LNCaP clone FGC (cell line): ENCODE measurements around the gene NCS1.

ENCODE experiments used
- DNase-seq: peaks from one replicate; pipeline ENCODE4 v3.0.0-alpha.2; 2011; ENCODE audit warnings: low read depth
- H3K4me3 ChIP-seq: 2 replicates; pipeline ENCODE4 v1.5.1; 2011; ENCODE audit warnings: mild to moderate bottlenecking, low read depth, low read length, control low read depth
- TF ChIP-seq, protein P1 (sequence below): IDR thresholded peaks from 2 replicates; pipeline ENCODE4 v1.5.1; 2012; ENCODE audit warnings: mild to moderate bottlenecking; ENCODE audit not compliant: control insufficient read depth, insufficient read depth; ENCODE audit errors: extremely low read depth

Gene NCS1

DNA sequence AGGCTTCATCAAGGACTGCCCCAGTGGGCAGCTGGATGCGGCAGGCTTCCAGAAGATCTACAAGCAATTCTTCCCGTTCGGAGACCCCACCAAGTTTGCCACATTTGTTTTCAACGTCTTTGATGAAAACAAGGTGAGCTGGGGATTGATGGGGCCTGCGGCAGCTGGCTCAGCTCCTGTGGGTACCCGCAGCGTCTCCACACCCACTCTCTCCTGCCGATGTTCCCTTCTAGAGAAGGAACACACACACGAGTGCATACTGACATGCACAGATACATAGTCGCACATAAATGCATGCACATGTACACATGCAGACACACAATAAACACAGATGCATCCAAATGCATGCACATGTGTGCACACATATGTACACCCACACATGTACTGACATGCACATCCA lies 45.6 kb downstream of the NCS1 start:
- DNase-seq = no peak
- no peak overlapping the region for H3K4me3 ChIP-seq
- TF ChIP-seq, protein P1, sequence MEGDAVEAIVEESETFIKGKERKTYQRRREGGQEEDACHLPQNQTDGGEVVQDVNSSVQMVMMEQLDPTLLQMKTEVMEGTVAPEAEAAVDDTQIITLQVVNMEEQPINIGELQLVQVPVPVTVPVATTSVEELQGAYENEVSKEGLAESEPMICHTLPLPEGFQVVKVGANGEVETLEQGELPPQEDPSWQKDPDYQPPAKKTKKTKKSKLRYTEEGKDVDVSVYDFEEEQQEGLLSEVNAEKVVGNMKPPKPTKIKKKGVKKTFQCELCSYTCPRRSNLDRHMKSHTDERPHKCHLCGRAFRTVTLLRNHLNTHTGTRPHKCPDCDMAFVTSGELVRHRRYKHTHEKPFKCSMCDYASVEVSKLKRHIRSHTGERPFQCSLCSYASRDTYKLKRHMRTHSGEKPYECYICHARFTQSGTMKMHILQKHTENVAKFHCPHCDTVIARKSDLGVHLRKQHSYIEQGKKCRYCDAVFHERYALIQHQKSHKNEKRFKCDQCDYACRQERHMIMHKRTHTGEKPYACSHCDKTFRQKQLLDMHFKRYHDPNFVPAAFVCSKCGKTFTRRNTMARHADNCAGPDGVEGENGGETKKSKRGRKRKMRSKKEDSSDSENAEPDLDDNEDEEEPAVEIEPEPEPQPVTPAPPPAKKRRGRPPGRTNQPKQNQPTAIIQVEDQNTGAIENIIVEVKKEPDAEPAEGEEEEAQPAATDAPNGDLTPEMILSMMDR = no peak

GRCh38 chr9:130219661-130220096 lies 47.5 kb downstream of the NCS1 start:
- no peak for DNase-seq
- H3K4me3 ChIP-seq = no peak overlapping the region
- TF ChIP-seq, protein P1 = no peak

DNA sequence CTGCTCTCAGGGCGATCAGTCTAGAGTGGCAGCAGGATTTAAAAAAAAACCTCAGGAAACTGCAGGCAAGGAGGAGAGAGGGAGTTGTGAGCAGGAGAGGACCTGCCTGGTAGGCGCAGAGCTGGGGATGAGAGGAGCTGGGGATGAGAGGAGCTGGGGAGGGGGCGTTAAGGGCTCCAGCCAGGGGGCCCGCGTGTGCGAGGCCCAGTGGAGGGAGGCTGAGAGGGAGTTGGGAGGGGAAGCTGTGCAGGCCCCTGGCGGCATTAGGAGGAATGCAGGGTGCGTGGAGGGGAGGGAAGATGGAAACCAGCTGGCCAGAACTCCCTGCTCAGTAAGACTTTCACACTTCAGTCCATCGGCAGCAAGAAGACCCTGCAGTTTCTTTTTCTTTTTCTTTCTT lies 48.1 kb downstream of the NCS1 start:
- no peak for DNase-seq
- no peak overlapping the region for H3K4me3 ChIP-seq
- TF ChIP-seq, protein P1 = no peak

- DNase-seq = no peak
- TF ChIP-seq, protein P1 = no peak
- H3K4me3 ChIP-seq = no peak overlapping the region
Observed at GRCh38 chr9:130222833-130223232, 50.6 kb downstream of the NCS1 start.

GRCh38 chr9:130225071-130225470 lies 52.9 kb downstream of the NCS1 start:
- TF ChIP-seq, protein P1 = no peak
- H3K4me3 ChIP-seq = no peak overlapping the region

DNA sequence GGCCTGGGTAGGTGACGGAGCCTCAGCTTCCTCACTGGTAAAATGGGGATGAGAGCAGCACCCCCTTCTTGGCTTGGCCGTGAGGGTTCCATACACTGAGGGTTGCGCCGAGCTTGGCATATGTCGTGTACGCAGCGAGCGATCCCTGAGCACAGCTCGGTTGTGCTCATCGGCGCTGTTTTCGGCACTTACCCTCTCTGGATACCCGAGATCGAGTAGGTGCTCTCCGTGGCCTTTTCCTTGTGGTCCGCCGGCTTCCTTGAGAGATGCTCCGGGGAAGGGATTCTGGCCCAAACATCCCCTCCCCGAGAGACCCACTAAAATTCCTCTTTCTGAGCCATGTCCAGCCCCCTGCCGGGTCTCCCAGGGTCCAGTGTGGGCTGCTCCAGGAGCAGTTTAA lies 53.4 kb downstream of the NCS1 start:
- TF ChIP-seq, protein P1 = no peak
- no peak for DNase-seq

More at GRCh38 chr9:130225071-130225470, 52.9 kb downstream of the NCS1 start:
- no peak for DNase-seq

GRCh38 chr9:130226112-130226511 lies 53.9 kb downstream of the NCS1 start:
- H3K4me3 ChIP-seq = no peak overlapping the region
- no peak for DNase-seq
- TF ChIP-seq, protein P1 = no peak

More for the DNA sequence above, 53.4 kb downstream of the NCS1 start:
- no peak overlapping the region for H3K4me3 ChIP-seq
